ENCODE data around the gene SCAND1. TPM values are rescaled to one million over a fixed set of nuclear protein-coding genes. Genes with fewer than 3 reads are reported as not detected.
"Not testable (repeated sequence)": the region's sequence is repeated elsewhere in the genome, so short reads cannot be mapped to it uniquely, and the experiment has no call there.

Gene SCAND1
- total RNA-seq, result 10 to 100 TPM; 47.7 to 48.4 TPM
- 100 to 1,000 TPM in 1 of 2 donors, 10 to 100 TPM in 1; 55.3 to 117 TPM for polyA plus RNA-seq
- long read RNA-seq, donor 1, transcript SCAND1-201 (2 exons, 902 nt), result major isoform, 26 of 64 reads
- long read RNA-seq, donor 1, partial matches to known transcripts, result 0 of 64 reads
- long read RNA-seq, donor 1, other reads (novel, unspliced or antisense), result 38 of 64 reads
- long read RNA-seq, donor 2, transcript SCAND1-201 (2 exons, 902 nt), result major isoform, 8 of 28 reads
- long read RNA-seq, donor 2, partial matches to known transcripts, result 0 of 28 reads
- long read RNA-seq, donor 2, other reads (novel, unspliced or antisense), result 20 of 28 reads

DNA sequence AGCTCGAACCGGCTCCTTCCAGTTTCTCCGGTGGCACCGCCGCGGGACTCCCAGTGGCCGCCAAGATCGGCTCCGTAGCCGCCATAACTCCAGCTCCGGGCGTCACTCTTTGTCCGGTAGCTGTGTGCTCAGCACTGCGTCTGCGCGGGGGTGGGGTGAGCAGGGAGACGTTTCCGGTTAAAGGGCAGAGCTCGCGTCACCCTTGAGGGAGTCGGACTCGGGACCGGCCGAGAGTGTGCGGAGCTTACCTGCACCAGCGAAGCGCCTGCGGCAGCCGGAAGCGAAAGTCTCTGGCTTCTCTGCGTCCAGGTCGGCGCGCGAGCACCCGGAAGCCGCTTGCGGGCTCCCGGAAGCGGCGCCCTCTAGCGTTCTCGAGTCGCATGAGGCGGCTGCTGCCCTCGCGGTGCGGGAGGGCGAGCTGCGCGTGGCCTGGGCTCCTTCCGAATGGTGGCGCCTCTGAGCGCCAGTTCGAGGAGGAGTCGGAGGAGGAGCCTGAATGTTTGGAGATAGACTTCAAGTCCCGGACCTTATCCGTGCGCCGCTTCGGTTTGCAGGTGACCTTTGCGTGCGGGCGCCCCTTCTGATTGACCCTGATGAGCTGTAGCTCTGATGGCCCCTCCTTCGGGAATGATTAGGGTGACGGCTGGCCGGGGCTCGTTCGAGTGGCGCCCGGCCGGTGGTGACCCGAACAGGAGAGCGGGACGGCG lies at the start of gene SCAND1:
SCAND1 (minus strand) TSS at position 303 of the 707 bp plus-strand sequence; CDS start at position 85, 218 bp downstream.
- peak; percentile 96 to 98 for DNase-seq
- Histone ChIP-seq H3K9me3 (ENCODE audit: control insufficient read depth, low read length) (no peaks in the 10 kb centered on the region), H3K4me3 (ENCODE audit: low read length in 2 of 2) (peak within 1 kb of the TSS; percentile 39 to 75), H3K27ac (ENCODE audit: low read depth in 1 of 2, low read length in 2 of 2) (peak within 1 kb of the TSS; percentile 74 to 93), H3K36me3 (ENCODE audit: control insufficient read depth in 1 of 2, insufficient read depth in 2 of 2, low read length in 1 of 2) (no peaks in the 10 kb centered on the region), H3K27me3 (ENCODE audit: control insufficient read depth in 1 of 2, insufficient read depth in 2 of 2, low read length in 1 of 2) (no peaks in the 10 kb centered on the region), H3K4me1 (ENCODE audit: control insufficient read depth in 1 of 2, insufficient read depth in 2 of 2, low read length in 2 of 2) (no peaks in the 10 kb centered on the region)
- peak; percentile 97 for ATAC-seq (ENCODE audit: low FRiP score)
- 0% methylated on average over 74 to 76 of the region's 76 CpGs for WGBS, 2 donors
- intact Hi-C loops (cut with DNase I), result no loop called here

DNA sequence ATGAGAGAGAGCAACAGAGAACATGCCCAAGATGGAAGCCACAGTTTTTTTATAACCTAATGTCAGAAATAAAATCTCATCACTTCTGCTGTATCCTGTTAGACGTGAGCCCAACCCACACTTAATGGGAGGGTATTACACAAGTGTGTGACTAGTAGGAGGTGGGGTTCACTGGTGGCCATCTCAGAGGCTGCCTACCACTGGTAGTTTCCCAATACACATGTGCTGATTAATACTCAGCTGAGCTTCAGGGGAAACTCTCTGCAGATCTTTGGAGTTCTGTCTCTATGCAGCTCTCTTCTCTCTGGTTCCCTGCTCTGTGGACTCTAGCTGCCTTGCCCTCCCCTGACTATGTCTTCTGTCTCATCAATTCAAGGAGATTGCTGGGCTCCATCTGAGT lies 49.7 kb upstream of the SCAND1 start:
- Histone ChIP-seq H3K27ac (ENCODE audit: low read depth in 1 of 2, low read length in 2 of 2) (no peak overlapping the region), H3K9me3 (ENCODE audit: control insufficient read depth, low read length) (no peaks in the 10 kb centered on the region), H3K4me3 (ENCODE audit: low read length in 2 of 2) (no peak overlapping the region), H3K27me3 (ENCODE audit: control insufficient read depth in 1 of 2, insufficient read depth in 2 of 2, low read length in 1 of 2) (no peaks in the 10 kb centered on the region), H3K36me3 (ENCODE audit: control insufficient read depth in 1 of 2, insufficient read depth in 2 of 2, low read length in 1 of 2) (no peaks in the 10 kb centered on the region), H3K4me1 (ENCODE audit: control insufficient read depth in 1 of 2, insufficient read depth in 2 of 2, low read length in 2 of 2) (peaks cover 0 to 2% of the 10 kb centered on the region in 2 donors)
- 81 to 88% methylated on average over 1 of the region's 1 CpG for WGBS, 2 donors
- DNase-seq (no peak), ATAC-seq (ENCODE audit: low FRiP score) (no peak)
- intact Hi-C loops (cut with DNase I), result no loop called here

DNA sequence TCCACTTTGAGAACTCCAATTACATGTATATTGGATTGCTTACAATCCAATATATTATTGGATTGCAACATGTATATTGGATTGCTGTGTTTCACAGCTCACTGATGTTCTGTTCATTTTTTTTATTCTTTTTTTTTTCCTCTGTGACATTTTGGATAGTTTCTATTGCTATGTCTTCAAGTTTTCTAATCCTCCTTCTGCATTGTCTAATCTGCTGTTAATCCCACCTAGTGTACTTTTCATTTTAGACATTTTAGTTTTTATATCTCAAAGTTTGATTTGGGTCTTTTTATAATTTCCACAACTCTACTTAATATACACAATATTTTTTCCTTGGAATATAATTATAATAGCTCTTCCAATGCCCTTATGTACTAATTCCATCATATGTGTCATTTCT lies 48.6 kb upstream of the SCAND1 start:
- ATAC-seq (ENCODE audit: low FRiP score) (no peak), DNase-seq (no peak)
- Histone ChIP-seq H3K36me3 (ENCODE audit: control insufficient read depth in 1 of 2, insufficient read depth in 2 of 2, low read length in 1 of 2) (no peaks in the 10 kb centered on the region), H3K9me3 (ENCODE audit: control insufficient read depth, low read length) (no peaks in the 10 kb centered on the region), H3K27ac (ENCODE audit: low read depth in 1 of 2, low read length in 2 of 2) (no peak overlapping the region), H3K4me3 (ENCODE audit: low read length in 2 of 2) (no peak overlapping the region), H3K4me1 (ENCODE audit: control insufficient read depth in 1 of 2, insufficient read depth in 2 of 2, low read length in 2 of 2) (no peaks in the 10 kb centered on the region), H3K27me3 (ENCODE audit: control insufficient read depth in 1 of 2, insufficient read depth in 2 of 2, low read length in 1 of 2) (no peaks in the 10 kb centered on the region)
- intact Hi-C loops (cut with DNase I), result no loop called here

DNA sequence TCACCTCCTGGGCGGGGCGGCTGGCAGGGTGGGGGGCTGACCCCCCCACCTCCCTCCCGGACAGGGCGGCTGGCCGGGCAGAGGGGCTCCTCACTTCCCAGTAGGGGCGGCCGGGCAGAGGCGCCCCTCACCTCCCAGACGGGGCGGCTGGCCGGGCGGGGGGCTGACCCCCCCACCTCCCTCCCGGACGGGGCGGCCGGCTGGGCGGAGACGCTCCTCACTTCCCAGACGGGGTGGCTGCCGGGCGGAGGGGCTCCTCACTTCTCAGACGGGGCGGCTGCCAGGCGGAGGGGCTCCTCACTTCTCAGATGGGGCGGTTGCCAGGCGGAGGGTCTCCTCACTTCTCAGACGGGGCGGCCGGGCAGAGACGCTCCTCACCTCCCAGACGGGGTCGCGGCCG lies 47.0 kb upstream of the SCAND1 start:
- intact Hi-C loops (cut with DNase I); H3K27me3 ChIP-seq (ENCODE audit: control insufficient read depth in 1 of 2, insufficient read depth in 2 of 2, low read length in 1 of 2); H3K36me3 ChIP-seq (ENCODE audit: control insufficient read depth in 1 of 2, insufficient read depth in 2 of 2, low read length in 1 of 2); H3K27ac ChIP-seq (ENCODE audit: low read depth in 1 of 2, low read length in 2 of 2); ATAC-seq (ENCODE audit: low FRiP score); H3K4me1 ChIP-seq (ENCODE audit: control insufficient read depth in 1 of 2, insufficient read depth in 2 of 2, low read length in 2 of 2); H3K9me3 ChIP-seq (ENCODE audit: control insufficient read depth, low read length); H3K4me3 ChIP-seq (ENCODE audit: low read length in 2 of 2); DNase-seq: not testable (repeated sequence)
- WGBS, 2 donors, result 96 to 97% methylated on average over 10 to 24 of the region's 34 CpGs

DNA sequence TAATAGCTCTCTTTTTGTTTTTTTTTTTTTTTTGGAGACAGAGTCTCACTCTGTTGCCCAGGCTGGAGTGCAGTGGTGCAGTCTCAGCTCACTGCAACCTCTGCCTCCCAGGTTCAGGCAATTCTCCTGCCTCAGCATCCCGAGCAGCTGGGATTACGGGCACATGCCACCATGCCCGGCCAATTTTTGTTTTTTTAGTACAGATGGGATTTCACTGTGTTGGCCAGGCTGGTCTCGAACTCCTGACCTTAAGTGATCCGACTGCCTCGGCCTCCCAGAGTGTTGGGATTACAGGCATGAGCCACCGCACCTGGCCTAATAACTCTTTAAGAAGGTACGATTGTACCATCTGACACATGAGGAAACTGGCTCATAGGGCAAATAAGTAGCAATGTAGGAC lies 42.2 kb upstream of the SCAND1 start:
- H3K36me3 ChIP-seq (ENCODE audit: control insufficient read depth in 1 of 2, insufficient read depth in 2 of 2, low read length in 1 of 2); H3K27ac ChIP-seq (ENCODE audit: low read depth in 1 of 2, low read length in 2 of 2); DNase-seq; H3K4me1 ChIP-seq (ENCODE audit: control insufficient read depth in 1 of 2, insufficient read depth in 2 of 2, low read length in 2 of 2); H3K27me3 ChIP-seq (ENCODE audit: control insufficient read depth in 1 of 2, insufficient read depth in 2 of 2, low read length in 1 of 2); ATAC-seq (ENCODE audit: low FRiP score); H3K9me3 ChIP-seq (ENCODE audit: control insufficient read depth, low read length); H3K4me3 ChIP-seq (ENCODE audit: low read length in 2 of 2): not testable (repeated sequence)
- intact Hi-C loops (cut with DNase I), result loop anchor here (5.0 to 10.0 kb wide), 2 partner anchors 68 to 201 kb away; no protein-coding TSS in a partner anchor
- 93 to 96% methylated on average over 8 of the region's 8 CpGs for WGBS, 2 donors

GRCh38 chr20:35994994-35995453 lies 40.7 kb upstream of the SCAND1 start:
- no peak overlapping the region for H3K27ac ChIP-seq (ENCODE audit: low read depth in 1 of 2, low read length in 2 of 2)
- DNase-seq (peak; percentile 89 to 94), ATAC-seq (ENCODE audit: low FRiP score) (peak; percentile 92)
- H3K36me3 ChIP-seq (ENCODE audit: control insufficient read depth in 1 of 2, insufficient read depth in 2 of 2, low read length in 1 of 2), result no peaks in the 10 kb centered on the region
- H3K4me1 ChIP-seq (ENCODE audit: control insufficient read depth in 1 of 2, insufficient read depth in 2 of 2, low read length in 2 of 2), result no peaks in the 10 kb centered on the region
- WGBS, 2 donors, result 5% methylated on average over 6 of the region's 6 CpGs
- no peaks in the 10 kb centered on the region for H3K9me3 ChIP-seq (ENCODE audit: control insufficient read depth, low read length)
- H3K4me3 ChIP-seq (ENCODE audit: low read length in 2 of 2), result no peak overlapping the region
- intact Hi-C loops (cut with DNase I), result loop anchor here (1.0 to 10.0 kb wide), 4 partner anchors 70 to 207 kb away; no protein-coding TSS in a partner anchor
- no peaks in the 10 kb centered on the region for H3K27me3 ChIP-seq (ENCODE audit: control insufficient read depth in 1 of 2, insufficient read depth in 2 of 2, low read length in 1 of 2)

DNA sequence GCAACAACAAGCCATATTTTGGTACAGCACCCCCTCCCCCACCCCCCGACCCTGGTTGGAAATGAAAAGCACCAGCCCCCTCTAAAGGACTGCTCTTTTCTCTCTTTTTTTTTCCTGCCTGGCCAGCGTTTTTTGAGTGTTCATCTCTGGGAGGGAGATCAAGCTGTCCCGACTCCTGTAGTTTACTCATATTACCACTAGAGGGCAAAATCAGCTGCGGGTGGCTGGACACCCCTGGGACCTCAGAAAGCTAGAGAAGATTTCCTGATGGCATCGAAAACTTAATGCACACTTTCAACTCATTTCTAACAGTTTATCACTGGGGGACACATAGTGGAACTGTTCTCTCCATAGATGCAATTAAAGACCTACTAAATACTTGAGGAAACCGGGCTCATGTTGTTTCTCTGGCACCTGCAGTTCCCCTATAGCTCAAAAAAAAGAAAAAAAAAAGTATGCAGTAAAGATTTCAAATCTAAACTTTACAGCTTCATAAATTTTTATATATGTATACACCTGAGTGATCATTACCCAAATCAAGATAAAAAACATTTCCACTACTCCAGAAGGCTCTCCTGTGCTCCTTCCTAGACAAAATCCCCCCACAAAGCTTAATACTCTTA lies 38.5 kb upstream of the SCAND1 start:
- H3K36me3 ChIP-seq (ENCODE audit: control insufficient read depth in 1 of 2, insufficient read depth in 2 of 2, low read length in 1 of 2), result no peaks in the 10 kb centered on the region
- no peaks in the 10 kb centered on the region for H3K9me3 ChIP-seq (ENCODE audit: control insufficient read depth, low read length)
- no peaks in the 10 kb centered on the region for H3K4me1 ChIP-seq (ENCODE audit: control insufficient read depth in 1 of 2, insufficient read depth in 2 of 2, low read length in 2 of 2)
- H3K27ac ChIP-seq (ENCODE audit: low read depth in 1 of 2, low read length in 2 of 2), result no peak overlapping the region
- ATAC-seq (ENCODE audit: low FRiP score), result peak; percentile 82
- H3K4me3 ChIP-seq (ENCODE audit: low read length in 2 of 2), result no peak overlapping the region
- no peak for DNase-seq
- intact Hi-C loops (cut with DNase I), result loop anchor here in 1 of 2 donors (5.0 to 10.0 kb wide), 2 partner anchors 72 to 209 kb away; no protein-coding TSS in a partner anchor
- H3K27me3 ChIP-seq (ENCODE audit: control insufficient read depth in 1 of 2, insufficient read depth in 2 of 2, low read length in 1 of 2), result no peaks in the 10 kb centered on the region
- WGBS, 2 donors, result 1 to 3% methylated on average over 6 of the region's 6 CpGs

DNA sequence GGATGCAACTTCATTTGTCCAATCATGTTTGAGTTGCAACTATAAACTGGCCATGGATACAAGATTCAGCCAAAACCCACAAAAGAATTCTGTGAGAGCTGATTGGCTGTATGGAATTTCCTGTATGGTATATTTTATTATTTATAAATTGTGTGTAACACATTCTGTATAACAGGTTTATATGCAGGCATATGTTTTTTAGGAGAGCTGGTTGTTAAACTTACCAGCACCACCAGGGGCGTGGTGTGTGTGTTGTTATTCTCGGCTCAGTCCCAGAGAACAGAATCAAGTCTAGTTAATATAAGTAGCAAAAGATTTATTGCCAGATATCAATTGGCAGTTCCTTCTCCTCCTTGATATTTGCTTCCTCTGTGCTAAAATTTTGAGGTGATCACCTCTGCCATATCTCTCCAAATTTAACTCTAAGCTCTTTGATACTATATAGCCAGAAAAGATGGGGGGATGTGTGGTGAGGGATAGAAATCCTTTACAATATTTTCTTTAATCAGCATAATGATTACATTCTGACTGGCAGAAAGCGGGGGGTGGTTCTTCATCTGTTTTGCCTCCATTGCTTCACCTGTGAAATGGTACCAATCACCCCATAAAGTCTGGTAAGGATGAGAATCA lies 37.0 kb upstream of the SCAND1 start:
- Histone ChIP-seq H3K27ac (ENCODE audit: low read depth in 1 of 2, low read length in 2 of 2) (no peak overlapping the region), H3K4me3 (ENCODE audit: low read length in 2 of 2) (no peak overlapping the region), H3K27me3 (ENCODE audit: control insufficient read depth in 1 of 2, insufficient read depth in 2 of 2, low read length in 1 of 2) (no peaks in the 10 kb centered on the region), H3K36me3 (ENCODE audit: control insufficient read depth in 1 of 2, insufficient read depth in 2 of 2, low read length in 1 of 2) (no peaks in the 10 kb centered on the region), H3K9me3 (ENCODE audit: control insufficient read depth, low read length) (no peaks in the 10 kb centered on the region), H3K4me1 (ENCODE audit: control insufficient read depth in 1 of 2, insufficient read depth in 2 of 2, low read length in 2 of 2) (no peaks in the 10 kb centered on the region)
- intact Hi-C loops (cut with DNase I), result loop anchor here in 1 of 2 donors (5.0 to 10.0 kb wide), 2 partner anchors 74 to 211 kb away; no protein-coding TSS in a partner anchor
- 21 to 22% methylated on average over 3 of the region's 3 CpGs for WGBS, 2 donors
- ATAC-seq (ENCODE audit: low FRiP score), result no peak
- no peak for DNase-seq

Measured in aorta (tissue), 5 donors.